OCI-LY1 (cell line): Measurements from ENCODE around the gene CCL19.

ENCODE experiments used
- H2AFZ ChIP-seq: fragments of 200-600 bp; sonication (generic), shearing (Covaris generic); 2 replicates; pipeline ENCODE4 v1.6.0; 2014; ENCODE audit warnings: antibody characterized with exemption, mild to moderate bottlenecking, low read length
- H3F3A ChIP-seq: fragments of 200-600 bp; sonication (generic), shearing (Covaris generic); 2 replicates; pipeline ENCODE4 v1.6.0; 2014; ENCODE audit warnings: mild to moderate bottlenecking, antibody characterized with exemption, low read length, moderate library complexity; ENCODE audit not compliant: insufficient read depth
- H3K27ac ChIP-seq: fragments of 200-600 bp; sonication (generic); 2 replicates; pipeline ENCODE4 v1.5.1; 2014; ENCODE audit warnings: low read length, mixed run types, mild to moderate bottlenecking, low read depth; ENCODE audit not compliant: poor library complexity, severe bottlenecking
- H3K27me3 ChIP-seq: fragments of 200-600 bp; sonication (generic); 2 replicates; pipeline ENCODE4 v1.6.0; 2014; ENCODE audit warnings: antibody characterized with exemption, mild to moderate bottlenecking, low read length, moderate library complexity; ENCODE audit not compliant: insufficient read depth
- H3K36me3 ChIP-seq: fragments of 200-600 bp; sonication (generic); 2 replicates; pipeline ENCODE4 v1.6.1; 2014; ENCODE audit warnings: mild to moderate bottlenecking, antibody characterized with exemption, low read length, moderate library complexity, mixed read lengths; ENCODE audit not compliant: insufficient read depth
- H3K4me1 ChIP-seq: fragments of 200-600 bp; sonication (generic); 2 replicates; pipeline ENCODE4 v1.5.1; 2014; ENCODE audit warnings: mild to moderate bottlenecking, low read length, moderate library complexity; ENCODE audit not compliant: insufficient read depth, severe bottlenecking
- H3K4me2 ChIP-seq: fragments of 200-600 bp; sonication (generic), shearing (Covaris generic); 2 replicates; pipeline ENCODE4 v1.6.1; 2014; ENCODE audit warnings: low read length
- H3K4me3 ChIP-seq: fragments of 200-600 bp; sonication (generic); 2 replicates; pipeline ENCODE4 v1.5.1; 2014; ENCODE audit warnings: low read length, low read depth, mild to moderate bottlenecking, mixed read lengths; ENCODE audit not compliant: poor library complexity, severe bottlenecking
- H3K79me2 ChIP-seq: fragments of 200-600 bp; shearing (Covaris generic); 2 replicates; pipeline ENCODE4 v1.6.1; 2016; ENCODE audit warnings: mixed run types, low read length, mixed read lengths; ENCODE audit not compliant: insufficient read depth
- H3K9ac ChIP-seq: fragments of 200-600 bp; sonication (generic), shearing (Covaris generic); 2 replicates; pipeline ENCODE4 v1.6.1; 2014; ENCODE audit warnings: mild to moderate bottlenecking, low read length, mixed read lengths
- H3K9me2 ChIP-seq: fragments of 200-600 bp; sonication (generic), shearing (Covaris generic); 2 replicates; pipeline ENCODE4 v1.6.1; 2014; ENCODE audit warnings: low read depth, mild to moderate bottlenecking, low read length, mixed read lengths
- H3K9me3 ChIP-seq: fragments of 200-600 bp; shearing (Covaris generic); 2 replicates; pipeline ENCODE4 v1.6.1; 2014; ENCODE audit warnings: low read length, mixed read lengths
- H4K20me1 ChIP-seq: fragments of 200-600 bp; sonication (generic), shearing (Covaris generic); 2 replicates; pipeline ENCODE4 v1.6.0; 2016; ENCODE audit warnings: mild to moderate bottlenecking, low read length; ENCODE audit not compliant: insufficient read depth
- CTCF ChIP-seq: fragments of 200-600 bp; sonication (generic), shearing (Covaris generic); IDR thresholded peaks from 2 replicates; pipeline ENCODE4 v1.5.1; 2017; ENCODE audit warnings: mild to moderate bottlenecking, antibody characterized with exemption, low read length, moderate library complexity, mixed read lengths
- EZH2 ChIP-seq: fragments of 200-600 bp; sonication (generic), shearing (Covaris generic); IDR thresholded peaks from 2 replicates; pipeline ENCODE4 v1.8.0; 2017; ENCODE audit warnings: borderline replicate concordance, mixed run types, mild to moderate bottlenecking, antibody characterized with exemption, low read length, moderate library complexity, mixed read lengths

CCL19 gene

GRCh38 chr9:34712140-34712539, 21.1 kb upstream of the CCL19 start:
- no peak overlapping the region for H3K4me3 ChIP-seq
- no peak overlapping the region for H3K27ac ChIP-seq
- no peaks in the 10 kb centered on the region for H3K36me3 ChIP-seq
- H3K9ac ChIP-seq, result no peak overlapping the region
- no peaks in the 10 kb centered on the region for H3K4me1 ChIP-seq
- no peaks in the 10 kb centered on the region for H3K79me2 ChIP-seq
- no peak overlapping the region for H3K4me2 ChIP-seq
- no peaks in the 10 kb centered on the region for H3F3A ChIP-seq
- H3K9me2 ChIP-seq, result no peaks in the 10 kb centered on the region
- H3K9me3 ChIP-seq, result no peaks in the 10 kb centered on the region
- no peaks in the 10 kb centered on the region; the same call in 1 of the 2 replicates for H3K27me3 ChIP-seq
- no peaks in the 10 kb centered on the region for H4K20me1 ChIP-seq
- H2AFZ ChIP-seq, result no peak overlapping the region
- TF ChIP-seq EZH2 (no peak), CTCF (no peak)

- Histone ChIP-seq H3K27me3 (no peaks in the 10 kb centered on the region; the same call in 1 of the 2 replicates), H3K4me2 (no peak within 1 kb of the TSS), H3K36me3 (no peaks in the 10 kb centered on the region)
These were observed 18.9 kb upstream of the CCL19 start, which contains the start of gene CCL21 for GRCh38 chr9:34710023-34710422. Gene CCL21 (minus strand): TSS chr9:34710136. CDS start chr9:34710066, 70 bp downstream.

GRCh38 chr9:34709196-34709978, 18.3 kb upstream of the CCL19 start:
- no peaks in the 10 kb centered on the region for H3K4me1 ChIP-seq
- no peak overlapping the region for H3K4me2 ChIP-seq
- no peaks in the 10 kb centered on the region; the same call in 1 of the 2 replicates for H3K27me3 ChIP-seq
- no peak overlapping the region for H3K27ac ChIP-seq
- no peaks in the 10 kb centered on the region for H3K79me2 ChIP-seq
- no peak overlapping the region for H3K4me3 ChIP-seq
- no peaks in the 10 kb centered on the region for H3K36me3 ChIP-seq
- TF ChIP-seq EZH2, result no peak
- no peak for TF ChIP-seq CTCF
- no peaks in the 10 kb centered on the region for H3K9me3 ChIP-seq
- H3K9ac ChIP-seq, result no peak overlapping the region
- no peaks in the 10 kb centered on the region for H3F3A ChIP-seq
- no peak overlapping the region for H2AFZ ChIP-seq
- H4K20me1 ChIP-seq, result no peaks in the 10 kb centered on the region
- no peaks in the 10 kb centered on the region for H3K9me2 ChIP-seq

More at GRCh38 chr9:34710023-34710422, 18.9 kb upstream of the CCL19 start, which contains the start of gene CCL21:
- H3K27ac ChIP-seq, result no peak within 1 kb of the TSS
- H3F3A ChIP-seq, result no peaks in the 10 kb centered on the region
- H3K79me2 ChIP-seq, result no peaks in the 10 kb centered on the region
- H3K4me3 ChIP-seq, result no peak within 1 kb of the TSS
- H3K9ac ChIP-seq, result no peak within 1 kb of the TSS
- no peaks in the 10 kb centered on the region for H3K9me3 ChIP-seq
- H3K4me1 ChIP-seq, result no peaks in the 10 kb centered on the region
- TF ChIP-seq CTCF (no peak), EZH2 (no peak)
- H2AFZ ChIP-seq, result no peak within 1 kb of the TSS
- H4K20me1 ChIP-seq, result no peaks in the 10 kb centered on the region
- no peaks in the 10 kb centered on the region for H3K9me2 ChIP-seq
